CMK (cell line): ENCODE measurements around the gene MBOAT7.
"Not testable (repeated sequence)": the region's sequence is repeated elsewhere in the genome, so short reads cannot be mapped to it uniquely, and the experiment has no call there.

Source experiments
- DNase-seq: peaks from one replicate; pipeline ENCODE4 v3.0.0-alpha.2; 2010; ENCODE audit warnings: low read depth

MBOAT7 gene

GRCh38 chr19:54188215-54188871 is 1.0 kb downstream of the MBOAT7 start:
- DNase-seq: peak; percentile 85

DNA sequence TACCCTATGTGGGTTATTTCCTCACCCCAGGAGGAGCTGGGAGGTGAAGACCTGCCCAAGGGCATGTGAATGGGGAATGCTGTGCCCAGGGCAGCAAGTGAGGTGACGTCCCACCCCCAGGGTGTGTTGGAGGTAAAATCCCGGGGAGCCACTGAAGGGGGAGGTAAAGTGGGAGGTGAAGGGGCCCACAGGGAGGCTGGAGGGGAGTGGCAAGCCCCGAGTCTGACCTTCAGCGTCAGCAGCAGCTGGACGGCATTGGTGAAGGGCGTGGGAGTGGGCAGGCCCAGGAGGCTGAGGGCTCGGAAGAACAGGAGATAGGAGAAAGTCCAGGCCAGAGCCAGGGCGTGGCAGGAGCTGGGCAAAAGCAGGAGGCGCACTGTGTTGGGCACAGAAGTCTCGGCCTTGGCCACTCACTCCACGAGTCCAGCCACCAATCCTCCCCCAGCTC is 2.4 kb downstream of the MBOAT7 start:
- DNase-seq: no peak

DNA sequence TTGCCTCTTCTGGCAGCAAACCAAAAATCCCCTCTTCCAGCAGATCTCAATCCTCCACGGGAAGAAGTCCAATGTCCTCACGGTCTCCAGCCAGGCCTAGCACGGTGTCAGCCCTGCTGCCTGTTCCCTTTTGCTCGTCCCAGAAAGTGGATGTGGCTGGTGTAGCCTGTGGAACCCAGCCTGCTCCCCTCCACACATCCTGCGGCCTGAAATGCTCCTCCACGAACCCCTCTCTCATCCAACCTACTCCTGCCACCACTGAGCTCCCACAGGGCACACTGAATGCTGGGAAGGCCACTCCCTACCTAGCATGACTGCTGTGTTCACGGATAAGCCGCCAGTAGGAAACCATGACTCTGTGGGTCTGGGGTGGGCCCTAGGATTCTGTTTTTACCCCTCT is 3.0 kb downstream of the MBOAT7 start:
- DNase-seq: no peak

- no peak for DNase-seq
These were observed 5.9 kb downstream of the MBOAT7 start for GRCh38 chr19:54183431-54183830.

- not testable (repeated sequence) for DNase-seq
These were observed 7.5 kb downstream of the MBOAT7 start for GRCh38 chr19:54181894-54182293.

DNA sequence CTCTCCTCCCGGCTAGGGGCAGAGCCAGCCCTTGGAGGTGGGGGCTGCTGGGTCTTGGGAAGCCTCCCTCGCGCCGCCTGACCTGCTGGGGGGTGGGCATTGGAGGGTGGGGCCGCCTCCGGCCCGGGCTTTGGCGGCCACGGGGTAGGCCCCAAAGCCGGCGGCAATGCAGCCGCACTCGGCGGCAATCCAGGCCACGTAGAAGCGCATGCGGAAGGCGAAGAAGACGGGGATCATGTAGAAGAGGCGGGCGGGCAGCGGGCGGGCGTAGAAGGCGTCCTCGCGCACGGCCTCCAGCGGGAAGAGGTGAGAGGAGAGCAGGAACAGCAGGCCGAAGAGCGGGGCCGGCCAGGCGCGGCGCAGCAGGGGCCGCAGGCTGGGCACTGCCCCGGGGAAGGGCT is 8.7 kb downstream of the MBOAT7 start:
- DNase-seq: no peak

GRCh38 chr19:54179921-54180461 is 9.4 kb downstream of the MBOAT7 start:
- DNase-seq: no peak

- DNase-seq: no peak
These were observed 10.0 kb downstream of the MBOAT7 start for GRCh38 chr19:54179262-54179852.

- DNase-seq: no peak
These were observed 10.7 kb downstream of the MBOAT7 start for GRCh38 chr19:54178581-54179261.

DNA sequence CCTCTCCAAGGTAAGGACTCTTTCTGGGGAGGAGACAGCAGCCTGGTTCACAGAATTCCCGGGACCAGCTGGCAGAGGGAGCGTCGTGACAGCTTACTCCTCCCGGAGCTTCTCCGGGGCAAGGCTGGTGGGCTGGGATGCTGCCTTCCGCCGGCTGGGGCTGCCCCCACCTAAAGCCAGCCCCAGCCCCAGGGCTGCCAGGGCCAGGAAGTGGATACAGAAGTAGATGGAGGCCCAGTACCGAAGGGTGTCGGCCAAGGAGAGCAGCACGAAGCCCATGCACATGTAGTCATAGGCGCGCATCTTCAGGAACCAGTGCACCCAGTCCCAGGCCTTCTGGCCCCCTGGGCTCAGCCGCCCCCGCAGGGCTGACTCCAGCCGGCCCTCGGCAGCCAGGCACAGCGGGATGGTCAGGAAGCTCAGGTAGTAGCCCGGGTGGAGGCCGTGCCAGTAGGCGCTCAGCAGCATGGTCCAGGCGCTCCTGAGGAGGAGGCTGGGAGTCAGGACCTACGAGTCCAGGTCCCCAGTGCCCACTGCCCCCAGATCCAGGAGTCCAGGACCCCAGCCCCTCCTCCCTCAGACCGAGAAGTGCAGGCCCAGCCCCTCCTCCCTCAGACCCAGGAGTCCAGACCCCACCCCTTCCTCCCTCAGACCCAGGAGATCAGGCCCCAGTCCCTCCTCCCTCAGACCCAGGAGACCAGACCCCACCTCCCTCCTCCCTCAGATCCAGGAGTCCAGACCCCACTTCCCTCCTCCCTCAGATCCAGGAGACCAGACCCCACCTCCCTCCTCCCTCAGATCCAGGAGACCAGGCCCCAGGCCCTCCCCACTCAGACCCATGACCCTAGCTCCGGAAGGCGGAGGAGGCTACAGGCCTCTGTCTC is 15.2 kb downstream of the MBOAT7 start:
- no peak for DNase-seq

DNA sequence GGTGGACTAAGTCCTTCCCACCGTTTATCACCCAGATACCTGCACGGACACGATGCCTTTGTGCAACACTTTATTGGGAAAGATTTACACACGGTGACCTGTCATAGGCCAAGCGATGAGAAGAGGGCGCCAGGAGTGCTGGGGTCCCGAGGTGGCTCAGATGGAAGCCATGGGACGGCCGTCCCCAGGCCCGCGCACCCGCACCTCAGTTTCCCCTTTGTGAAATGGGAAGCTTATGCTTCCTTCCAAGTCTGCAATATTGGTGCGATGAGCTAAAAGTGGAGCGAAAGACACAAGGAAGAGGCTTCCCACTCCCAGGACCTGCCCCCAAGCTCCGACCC is 16.1 kb downstream of the MBOAT7 start:
- no peak for DNase-seq

GRCh38 chr19:54172471-54173358 is 16.7 kb downstream of the MBOAT7 start, which contains the start of gene TMC4:
TMC4 (minus strand) TSS chr19:54173160; CDS start chr19:54173117, 43 bp downstream.
- DNase-seq: no peak

- not testable (repeated sequence) for DNase-seq
These were observed 17.5 kb downstream of the MBOAT7 start for GRCh38 chr19:54171736-54172431.

DNA sequence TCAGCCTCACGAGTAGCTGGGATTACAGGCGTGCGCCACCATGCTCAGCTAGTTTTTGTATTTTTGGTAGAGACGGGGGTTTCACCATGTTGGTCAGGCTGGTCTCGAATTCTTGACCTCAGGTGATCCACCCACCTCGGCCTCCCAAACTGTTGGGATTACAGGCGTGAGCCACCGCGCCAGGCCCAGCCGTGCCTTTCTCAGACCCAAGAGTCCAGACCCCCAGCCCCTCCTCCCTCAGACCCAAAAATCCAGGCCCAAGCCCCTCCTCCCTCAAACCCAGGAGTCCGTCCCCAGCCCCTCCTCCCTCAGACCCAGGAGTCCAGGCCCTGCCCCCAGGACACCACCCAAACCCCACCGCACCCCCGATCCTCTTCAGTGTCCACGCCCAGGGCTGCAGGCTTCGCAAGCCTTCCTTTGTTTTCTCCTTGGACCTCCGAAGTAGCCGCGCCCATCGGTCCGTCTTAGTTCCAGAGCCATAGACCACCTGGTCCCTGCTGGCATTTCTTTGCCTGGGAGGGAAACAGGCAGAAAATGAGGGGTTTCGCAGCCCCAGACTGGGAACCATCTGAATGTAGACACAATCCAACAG is 20.1 kb downstream of the MBOAT7 start:
- no peak for DNase-seq

GRCh38 chr19:54168174-54168917 is 21.0 kb downstream of the MBOAT7 start:
- DNase-seq: peak; percentile 72

DNA sequence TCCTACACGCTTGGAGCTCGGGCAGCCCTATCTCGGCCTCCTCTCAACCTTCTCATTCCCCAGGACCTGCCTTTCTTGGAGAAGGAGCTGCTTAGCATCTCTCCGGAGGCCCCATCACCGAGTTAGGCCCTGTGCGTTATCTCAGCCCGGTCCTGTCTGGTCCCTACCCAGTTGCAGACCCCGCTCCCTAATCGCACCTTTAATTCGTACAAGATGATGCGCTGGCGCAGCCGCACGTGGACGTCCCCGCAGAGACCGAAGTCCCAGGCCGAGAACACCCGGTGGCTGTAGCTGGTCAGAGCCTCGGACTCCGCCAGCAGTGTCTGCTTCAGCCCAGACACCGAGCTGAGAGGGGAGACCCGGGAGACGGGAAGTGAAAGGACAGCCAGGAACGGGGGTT is 24.2 kb downstream of the MBOAT7 start:
- no peak for DNase-seq

DNA sequence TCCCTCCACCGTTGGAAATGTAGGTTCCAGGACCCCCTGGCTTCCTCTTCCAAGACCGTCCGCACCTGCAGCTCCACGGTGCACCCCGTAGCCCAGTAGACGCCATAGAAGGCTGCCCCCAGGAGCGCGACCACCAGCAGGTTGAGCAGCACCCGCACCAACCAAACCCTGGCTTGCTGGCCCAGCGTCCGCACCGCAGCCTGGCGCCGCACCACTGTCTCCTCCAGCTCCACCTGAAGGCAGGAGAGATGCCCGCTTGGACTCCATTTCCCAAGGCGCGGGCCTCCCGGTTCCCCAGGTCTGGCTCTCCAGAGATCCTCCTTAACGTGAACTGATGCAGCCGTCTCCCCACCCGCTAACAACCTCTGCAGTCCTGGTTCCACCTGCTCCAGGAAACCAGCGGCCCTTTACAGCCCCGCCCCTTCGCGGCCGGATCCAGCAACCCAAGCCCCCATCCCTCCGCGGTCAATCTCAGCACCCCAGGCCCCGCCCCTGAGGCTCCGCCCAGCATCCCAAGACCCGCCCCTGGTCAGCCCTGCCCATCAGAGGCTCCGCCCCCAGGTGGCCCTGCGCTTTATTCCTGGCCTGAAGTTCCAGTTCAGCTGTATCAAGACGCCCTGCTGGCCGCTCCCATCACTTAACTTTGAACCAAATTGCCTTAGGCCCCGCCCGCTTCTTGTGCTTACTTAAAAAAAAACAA is 24.9 kb downstream of the MBOAT7 start:
- DNase-seq: no peak

GRCh38 chr19:54162884-54163283 is 26.5 kb downstream of the MBOAT7 start:
- DNase-seq: no peak
